ENCODE data around the gene BUD23.
"Not testable (repeated sequence)": the region's sequence is repeated elsewhere in the genome, so short reads cannot be mapped to it uniquely, and the experiment has no call there.

The BUD23 gene

DNA sequence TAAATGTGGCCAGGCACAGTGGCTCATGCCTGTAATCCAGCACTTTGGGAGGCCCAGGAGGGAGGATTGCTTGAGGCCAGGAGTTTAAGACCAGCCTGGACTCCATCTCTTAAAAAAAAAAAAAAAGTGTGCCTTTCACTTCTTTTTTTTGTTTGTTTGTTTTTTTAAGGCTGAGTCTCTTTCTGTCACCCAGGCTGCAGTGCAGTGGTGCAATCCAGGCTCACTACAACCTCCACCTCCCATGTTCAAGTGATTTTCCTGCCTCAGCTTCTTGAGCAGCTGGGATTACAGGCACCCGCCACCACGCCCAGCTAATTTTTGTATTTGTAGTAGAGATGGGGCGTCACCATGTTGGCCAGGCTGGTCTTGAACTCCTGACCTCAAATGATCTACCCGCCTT, 38.8 kb downstream of the BUD23 start:
- DNase-seq: not testable (repeated sequence)

GRCh38 chr7:73722785-73723184, 39.4 kb downstream of the BUD23 start:
- no peak for DNase-seq

DNA sequence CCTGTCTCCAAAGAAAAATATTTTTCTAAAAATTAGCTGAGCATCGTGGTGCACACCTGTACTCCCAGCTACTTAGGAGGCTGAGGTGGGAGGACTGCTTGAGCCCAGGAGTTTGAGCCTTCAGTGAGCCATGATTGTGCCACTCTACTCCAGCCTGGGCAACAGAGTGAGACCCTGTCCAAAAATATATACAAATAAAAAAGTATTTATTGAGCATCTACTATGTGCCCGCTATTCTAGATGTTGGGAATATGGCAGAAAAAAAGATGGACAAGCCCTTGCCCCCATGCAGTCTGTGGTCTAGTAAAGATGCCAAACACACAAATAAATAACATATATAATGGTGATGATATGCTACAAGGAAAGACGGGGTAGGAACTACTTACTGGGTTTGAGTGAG, 40.4 kb downstream of the BUD23 start:
- no peak for DNase-seq

- DNase-seq: no peak
Observed at GRCh38 chr7:73726083-73726466, 42.7 kb downstream of the BUD23 start.

GRCh38 chr7:73727952-73728351, 44.6 kb downstream of the BUD23 start:
- no peak for DNase-seq

- DNase-seq: no peak
Observed at GRCh38 chr7:73728551-73728950, 45.2 kb downstream of the BUD23 start.

GRCh38 chr7:73730485-73730884, 47.1 kb downstream of the BUD23 start:
- DNase-seq: no peak

DNA sequence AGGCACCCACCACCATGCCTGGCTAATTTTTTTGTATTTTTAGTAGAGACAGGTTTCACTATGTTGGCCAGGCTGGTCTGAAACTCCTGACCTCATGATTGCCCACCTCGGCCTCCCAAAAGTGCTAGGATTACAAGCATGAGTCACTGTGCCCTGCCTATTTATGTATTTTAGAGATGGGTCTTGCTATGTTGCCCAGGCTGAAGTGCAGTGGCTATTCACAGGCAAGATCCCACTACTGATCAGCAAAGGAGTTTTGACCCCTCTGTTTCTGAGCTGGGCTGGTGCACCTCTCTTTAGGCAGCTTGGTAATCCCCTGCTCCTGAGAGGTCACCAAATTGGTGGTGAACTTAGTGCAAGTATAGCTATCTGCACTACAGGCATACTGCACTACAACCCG, 49.0 kb downstream of the BUD23 start:
- DNase-seq: no peak

- peak; percentile 50 for DNase-seq
Observed at GRCh38 chr7:73734619-73735527, 51.5 kb downstream of the BUD23 start.

DNA sequence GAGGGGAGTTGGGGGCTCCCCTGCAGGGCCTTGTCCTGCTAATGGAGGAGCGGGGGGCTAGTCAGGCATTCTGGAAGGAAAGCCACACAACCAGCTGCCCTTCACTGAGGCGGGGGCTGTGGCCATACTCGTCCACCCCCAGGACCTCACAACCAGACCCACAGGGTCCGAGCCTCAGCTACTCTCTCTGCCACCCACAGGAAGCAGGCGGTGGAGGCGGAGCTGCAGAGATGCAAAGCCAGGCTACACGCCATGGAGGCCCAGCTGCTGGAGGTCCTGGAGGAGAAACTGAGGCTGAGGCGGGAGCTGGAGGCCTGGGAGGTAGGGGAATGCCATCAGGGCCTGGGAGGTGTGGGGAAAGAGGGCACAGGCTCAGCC, 52.1 kb downstream of the BUD23 start:
- DNase-seq: no peak

DNA sequence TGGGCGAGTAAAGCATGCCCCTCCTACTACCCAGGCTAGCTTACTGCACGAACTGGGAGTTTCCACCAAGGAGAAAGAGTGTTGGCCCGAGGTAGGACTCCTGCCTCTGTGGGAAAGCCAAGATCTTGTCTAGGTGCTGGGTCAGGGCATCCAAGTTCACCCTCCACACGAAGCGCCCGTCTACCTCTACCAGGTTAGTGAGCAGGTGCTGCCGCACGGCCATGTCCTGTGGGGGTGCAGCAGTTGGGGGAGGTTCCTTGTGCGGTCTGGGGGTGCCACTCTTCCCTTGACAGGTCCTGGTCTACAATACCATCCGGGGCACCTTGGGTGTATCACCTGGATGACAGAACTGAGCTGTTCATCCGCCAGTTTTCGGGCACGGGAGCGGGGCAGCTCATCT, 53.5 kb downstream of the BUD23 start:
- DNase-seq: no peak

- DNase-seq: no peak
Observed at GRCh38 chr7:73737491-73738219, 54.3 kb downstream of the BUD23 start.

DNA sequence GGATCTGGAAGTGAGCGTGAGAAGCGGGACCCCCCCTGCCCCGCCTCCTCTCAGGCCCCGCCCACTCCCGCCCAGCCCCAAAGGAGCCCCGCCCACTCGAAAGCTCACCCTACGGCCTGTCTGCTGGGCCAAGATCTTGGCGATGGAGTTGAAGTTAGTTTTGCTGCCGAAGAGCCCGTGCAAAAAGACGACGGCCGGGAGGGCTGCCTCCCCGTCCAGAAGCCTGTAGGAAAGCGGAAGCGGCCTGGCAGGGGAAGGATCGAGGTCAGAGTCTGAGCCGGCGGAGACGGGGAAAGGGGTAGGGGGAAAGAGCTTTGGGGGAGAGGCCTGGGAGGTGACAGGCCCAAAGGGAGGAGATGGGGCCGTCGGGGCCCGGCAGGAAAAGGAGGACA, 54.8 kb downstream of the BUD23 start:
- no peak for DNase-seq

GRCh38 chr7:73738612-73739386, 55.4 kb downstream of the BUD23 start, which contains the start of gene ABHD11:
Gene ABHD11 (minus strand): TSS chr7:73738802. CDS start chr7:73738770, 32 bp downstream.
- DNase-seq: peak; percentile 93

GRCh38 chr7:73739387-73739767, 56.0 kb downstream of the BUD23 start:
- DNase-seq: no peak

GRCh38 chr7:73740212-73740611, 56.8 kb downstream of the BUD23 start:
- DNase-seq: no peak

DNA sequence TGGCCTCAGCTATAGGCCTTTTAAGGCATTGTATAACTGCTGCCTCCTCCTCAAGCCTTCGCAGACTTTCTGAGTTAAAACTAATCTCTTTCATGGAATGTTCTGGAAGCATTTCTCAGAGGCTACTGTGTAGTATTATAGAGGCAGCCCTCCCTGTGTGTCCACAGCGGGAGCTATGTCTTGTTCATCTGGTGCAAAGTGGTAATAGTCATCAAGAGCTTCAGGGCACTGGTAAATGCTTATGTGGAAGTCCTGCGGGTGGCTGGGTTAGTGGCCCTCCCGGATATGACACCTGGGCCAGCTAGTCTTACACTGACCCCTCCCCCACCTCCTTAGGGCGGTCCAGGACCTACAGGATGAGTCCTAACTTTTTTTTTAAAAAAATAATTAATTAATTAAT, 57.4 kb downstream of the BUD23 start:
- DNase-seq: peak; percentile 26

DNA sequence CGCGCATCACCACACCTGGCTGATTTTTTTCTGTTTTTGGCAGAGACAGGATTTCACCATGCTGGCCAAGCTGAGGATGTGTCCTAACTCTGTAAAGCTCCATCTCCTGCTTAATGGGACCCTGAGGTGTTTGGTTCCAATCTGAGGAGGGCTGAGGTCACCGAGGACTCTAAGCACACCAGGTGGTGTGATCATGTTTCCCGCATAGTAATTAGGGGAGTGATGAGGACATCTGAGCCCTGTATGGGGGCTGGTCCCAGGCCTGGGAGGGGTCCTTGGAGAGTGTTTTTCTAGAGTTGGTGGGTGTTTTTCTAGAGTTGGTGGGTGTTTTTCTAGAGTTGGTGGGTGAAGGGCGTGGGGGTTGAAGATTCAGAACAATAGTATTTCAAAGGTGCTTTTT, 58.2 kb downstream of the BUD23 start:
- DNase-seq: peak; percentile 83

DNA sequence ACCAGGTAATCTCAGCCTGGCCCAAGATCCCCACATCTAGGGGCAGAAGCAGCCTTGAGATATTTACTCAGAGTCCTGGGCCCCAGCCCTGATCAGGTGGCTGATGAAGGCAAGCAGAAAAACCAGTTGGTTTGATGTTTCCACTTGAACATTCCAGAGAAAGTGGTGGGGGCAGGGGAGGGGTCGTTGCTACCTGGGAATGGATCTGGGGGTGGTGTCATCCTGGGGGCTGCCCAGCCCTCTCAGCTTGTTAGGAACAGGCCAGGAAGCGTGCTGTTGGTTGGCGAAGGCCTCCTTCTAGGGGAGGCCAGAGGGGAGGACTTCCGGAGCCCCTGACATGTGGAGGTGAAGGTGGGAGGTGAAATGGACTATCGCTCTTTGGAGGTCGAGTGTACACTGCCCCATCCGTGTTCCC, 58.9 kb downstream of the BUD23 start:
- DNase-seq: peak; percentile 75

GRCh38 chr7:73742753-73743641, 59.6 kb downstream of the BUD23 start:
- peak; percentile 95 for DNase-seq

DNA sequence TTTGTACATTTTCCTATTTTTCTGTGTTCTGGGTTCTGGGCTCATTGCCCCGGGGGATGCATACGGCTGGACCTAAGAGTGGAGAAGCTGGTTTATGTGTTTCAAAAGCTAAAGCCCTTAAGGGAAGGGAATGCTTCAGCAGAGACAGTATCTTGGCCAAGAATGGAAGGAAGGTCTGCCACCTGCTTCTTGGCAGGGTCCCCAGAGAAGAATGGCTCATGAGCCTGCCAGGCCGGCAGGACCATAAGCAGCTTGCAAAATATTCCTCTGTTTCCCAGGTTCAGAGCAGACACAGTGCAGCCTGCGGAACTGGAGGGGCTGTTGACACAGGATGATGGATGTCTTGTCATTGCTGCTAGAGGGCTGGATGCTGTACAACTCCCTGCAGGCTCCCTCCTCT, 63.0 kb downstream of the BUD23 start:
- peak; percentile 84 for DNase-seq

Measured in DMS79 treated with DMSO at 0.1 percent for 48 hours (cell line).